GM12878 (cell line): ENCODE data around the gene PTPRB.

ENCODE experiments used
- BMI1 ChIP-seq: fragments of 450-650 bp; IDR thresholded peaks from 2 replicates; pipeline ENCODE4 v1.6.1; 2016; ENCODE audit warnings: mild to moderate bottlenecking, moderate library complexity, borderline replicate concordance
- EZH2 ChIP-seq: IDR thresholded peaks from 2 replicates; pipeline ENCODE4 v1.6.1; 2012; ENCODE audit warnings: low read depth, mild to moderate bottlenecking, control low read depth, inconsistent platforms, low read length, borderline replicate concordance; ENCODE audit not compliant: control insufficient read depth
- POLR2A ChIP-seq: IDR thresholded peaks from 2 replicates; pipeline ENCODE4 v1.6.1; 2011; ENCODE audit warnings: low read depth, mild to moderate bottlenecking, low read length
- SREBF1 ChIP-seq: IDR thresholded peaks from 2 replicates; pipeline ENCODE4 v1.6.1; 2012; ENCODE audit warnings: mild to moderate bottlenecking, low read length
- TF ChIP-seq, protein P1 (sequence below), 3 experiments: IDR thresholded peaks in 2 of 3; conservative IDR thresholded peaks in 1 of 3; 2 replicates each; pipeline ENCODE4 v1.5.1; 2011; ENCODE audit warnings: low read depth in 3 of 3, low read length in 3 of 3, mild to moderate bottlenecking in 3 of 3, control low read depth in 2 of 3, moderate library complexity in 2 of 3, inconsistent platforms in 1 of 3, mixed read lengths in 1 of 3; ENCODE audit not compliant: control insufficient read depth in 2 of 3, insufficient read depth in 1 of 3; ENCODE audit errors: extremely low read depth in 1 of 3
- TF ChIP-seq, protein P2 (sequence below): IDR thresholded peaks from 2 replicates; pipeline ENCODE4 v1.6.1; 2012; ENCODE audit warnings: low read depth, low read length, improper control_type of control experiment
- TF ChIP-seq, protein P3 (sequence below): fragments of 450-650 bp; IDR thresholded peaks from 2 replicates; pipeline ENCODE4 v1.6.1; 2017; ENCODE audit warnings: mild to moderate bottlenecking, moderate library complexity

DNA sequence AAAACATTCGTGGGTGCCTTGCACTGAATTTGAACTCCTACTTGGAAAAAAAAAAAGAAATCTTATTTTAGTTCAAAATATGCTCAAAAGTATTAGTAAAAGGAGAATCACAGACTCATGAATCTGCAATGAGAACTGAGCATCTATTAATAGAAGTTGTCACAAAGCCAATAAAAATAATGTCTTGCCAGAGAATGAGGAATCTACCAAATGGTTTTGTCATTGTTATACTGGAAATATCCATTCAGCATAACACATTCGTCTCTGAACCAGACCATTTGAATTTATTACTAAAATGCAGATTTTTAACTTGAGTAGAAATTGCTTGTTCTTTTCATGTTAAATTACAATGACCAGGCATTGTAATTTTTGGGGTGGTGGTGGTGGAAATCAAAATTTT, 11.6 kb upstream of the PTPRB start:
- TF ChIP-seq, protein P1, sequence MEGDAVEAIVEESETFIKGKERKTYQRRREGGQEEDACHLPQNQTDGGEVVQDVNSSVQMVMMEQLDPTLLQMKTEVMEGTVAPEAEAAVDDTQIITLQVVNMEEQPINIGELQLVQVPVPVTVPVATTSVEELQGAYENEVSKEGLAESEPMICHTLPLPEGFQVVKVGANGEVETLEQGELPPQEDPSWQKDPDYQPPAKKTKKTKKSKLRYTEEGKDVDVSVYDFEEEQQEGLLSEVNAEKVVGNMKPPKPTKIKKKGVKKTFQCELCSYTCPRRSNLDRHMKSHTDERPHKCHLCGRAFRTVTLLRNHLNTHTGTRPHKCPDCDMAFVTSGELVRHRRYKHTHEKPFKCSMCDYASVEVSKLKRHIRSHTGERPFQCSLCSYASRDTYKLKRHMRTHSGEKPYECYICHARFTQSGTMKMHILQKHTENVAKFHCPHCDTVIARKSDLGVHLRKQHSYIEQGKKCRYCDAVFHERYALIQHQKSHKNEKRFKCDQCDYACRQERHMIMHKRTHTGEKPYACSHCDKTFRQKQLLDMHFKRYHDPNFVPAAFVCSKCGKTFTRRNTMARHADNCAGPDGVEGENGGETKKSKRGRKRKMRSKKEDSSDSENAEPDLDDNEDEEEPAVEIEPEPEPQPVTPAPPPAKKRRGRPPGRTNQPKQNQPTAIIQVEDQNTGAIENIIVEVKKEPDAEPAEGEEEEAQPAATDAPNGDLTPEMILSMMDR (IDR thresholded peaks at IDR 0.05 in 2 of 3, conservative IDR thresholded peaks at IDR 0.05 in 1 of 3; ENCODE audit: control insufficient read depth in 2 of 3, extremely low read depth in 1 of 3, insufficient read depth in 1 of 3, low read depth in 3 of 3, low read length in 3 of 3): no peak
- TF ChIP-seq SREBF1: no peak
- TF ChIP-seq POLR2A: no peak
- no peak for TF ChIP-seq EZH2
- no peak for TF ChIP-seq BMI1
- TF ChIP-seq, protein P2, sequence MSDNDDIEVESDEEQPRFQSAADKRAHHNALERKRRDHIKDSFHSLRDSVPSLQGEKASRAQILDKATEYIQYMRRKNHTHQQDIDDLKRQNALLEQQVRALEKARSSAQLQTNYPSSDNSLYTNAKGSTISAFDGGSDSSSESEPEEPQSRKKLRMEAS: no peak
- TF ChIP-seq, protein P3, sequence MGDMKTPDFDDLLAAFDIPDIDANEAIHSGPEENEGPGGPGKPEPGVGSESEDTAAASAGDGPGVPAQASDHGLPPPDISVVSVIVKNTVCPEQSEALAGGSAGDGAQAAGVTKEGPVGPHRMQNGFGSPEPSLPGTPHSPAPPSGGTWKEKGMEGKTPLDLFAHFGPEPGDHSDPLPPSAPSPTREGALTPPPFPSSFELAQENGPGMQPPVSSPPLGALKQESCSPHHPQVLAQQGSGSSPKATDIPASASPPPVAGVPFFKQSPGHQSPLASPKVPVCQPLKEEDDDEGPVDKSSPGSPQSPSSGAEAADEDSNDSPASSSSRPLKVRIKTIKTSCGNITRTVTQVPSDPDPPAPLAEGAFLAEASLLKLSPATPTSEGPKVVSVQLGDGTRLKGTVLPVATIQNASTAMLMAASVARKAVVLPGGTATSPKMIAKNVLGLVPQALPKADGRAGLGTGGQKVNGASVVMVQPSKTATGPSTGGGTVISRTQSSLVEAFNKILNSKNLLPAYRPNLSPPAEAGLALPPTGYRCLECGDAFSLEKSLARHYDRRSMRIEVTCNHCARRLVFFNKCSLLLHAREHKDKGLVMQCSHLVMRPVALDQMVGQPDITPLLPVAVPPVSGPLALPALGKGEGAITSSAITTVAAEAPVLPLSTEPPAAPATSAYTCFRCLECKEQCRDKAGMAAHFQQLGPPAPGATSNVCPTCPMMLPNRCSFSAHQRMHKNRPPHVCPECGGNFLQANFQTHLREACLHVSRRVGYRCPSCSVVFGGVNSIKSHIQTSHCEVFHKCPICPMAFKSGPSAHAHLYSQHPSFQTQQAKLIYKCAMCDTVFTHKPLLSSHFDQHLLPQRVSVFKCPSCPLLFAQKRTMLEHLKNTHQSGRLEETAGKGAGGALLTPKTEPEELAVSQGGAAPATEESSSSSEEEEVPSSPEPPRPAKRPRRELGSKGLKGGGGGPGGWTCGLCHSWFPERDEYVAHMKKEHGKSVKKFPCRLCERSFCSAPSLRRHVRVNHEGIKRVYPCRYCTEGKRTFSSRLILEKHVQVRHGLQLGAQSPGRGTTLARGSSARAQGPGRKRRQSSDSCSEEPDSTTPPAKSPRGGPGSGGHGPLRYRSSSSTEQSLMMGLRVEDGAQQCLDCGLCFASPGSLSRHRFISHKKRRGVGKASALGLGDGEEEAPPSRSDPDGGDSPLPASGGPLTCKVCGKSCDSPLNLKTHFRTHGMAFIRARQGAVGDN: no peak
